Astrocyte of the cerebellum (primary cell): Measurements from ENCODE around the gene ADAMTS2.

Experiments
- DNase-seq: peaks from one replicate; pipeline ENCODE4 v3.0.0-alpha.2; 2011; ENCODE audit warnings: low read depth
- H3K4me3 ChIP-seq: 2 replicates; pipeline ENCODE4 v1.5.1; 2011; ENCODE audit warnings: mild to moderate bottlenecking, low read depth, low read length, moderate library complexity
- in situ Hi-C: cut with HindIII; loops from 2 replicates; pipeline ENCODE4 v1.10.0; 2017; ENCODE audit warnings: low sequenced_read_pairs
- TF ChIP-seq, protein P1 (sequence below): IDR thresholded peaks from 2 replicates; pipeline ENCODE4 v1.5.1; 2012; ENCODE audit warnings: low read length, low read depth, moderate library complexity, mild to moderate bottlenecking; ENCODE audit errors: missing control alignments

Gene ADAMTS2

GRCh38 chr5:179250561-179251225, 94.6 kb downstream of the ADAMTS2 start:
- TF ChIP-seq, protein P1, sequence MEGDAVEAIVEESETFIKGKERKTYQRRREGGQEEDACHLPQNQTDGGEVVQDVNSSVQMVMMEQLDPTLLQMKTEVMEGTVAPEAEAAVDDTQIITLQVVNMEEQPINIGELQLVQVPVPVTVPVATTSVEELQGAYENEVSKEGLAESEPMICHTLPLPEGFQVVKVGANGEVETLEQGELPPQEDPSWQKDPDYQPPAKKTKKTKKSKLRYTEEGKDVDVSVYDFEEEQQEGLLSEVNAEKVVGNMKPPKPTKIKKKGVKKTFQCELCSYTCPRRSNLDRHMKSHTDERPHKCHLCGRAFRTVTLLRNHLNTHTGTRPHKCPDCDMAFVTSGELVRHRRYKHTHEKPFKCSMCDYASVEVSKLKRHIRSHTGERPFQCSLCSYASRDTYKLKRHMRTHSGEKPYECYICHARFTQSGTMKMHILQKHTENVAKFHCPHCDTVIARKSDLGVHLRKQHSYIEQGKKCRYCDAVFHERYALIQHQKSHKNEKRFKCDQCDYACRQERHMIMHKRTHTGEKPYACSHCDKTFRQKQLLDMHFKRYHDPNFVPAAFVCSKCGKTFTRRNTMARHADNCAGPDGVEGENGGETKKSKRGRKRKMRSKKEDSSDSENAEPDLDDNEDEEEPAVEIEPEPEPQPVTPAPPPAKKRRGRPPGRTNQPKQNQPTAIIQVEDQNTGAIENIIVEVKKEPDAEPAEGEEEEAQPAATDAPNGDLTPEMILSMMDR, result no peak
- in situ Hi-C loops, result no loop called here
- no peak for DNase-seq
- no peak overlapping the region for H3K4me3 ChIP-seq

DNA sequence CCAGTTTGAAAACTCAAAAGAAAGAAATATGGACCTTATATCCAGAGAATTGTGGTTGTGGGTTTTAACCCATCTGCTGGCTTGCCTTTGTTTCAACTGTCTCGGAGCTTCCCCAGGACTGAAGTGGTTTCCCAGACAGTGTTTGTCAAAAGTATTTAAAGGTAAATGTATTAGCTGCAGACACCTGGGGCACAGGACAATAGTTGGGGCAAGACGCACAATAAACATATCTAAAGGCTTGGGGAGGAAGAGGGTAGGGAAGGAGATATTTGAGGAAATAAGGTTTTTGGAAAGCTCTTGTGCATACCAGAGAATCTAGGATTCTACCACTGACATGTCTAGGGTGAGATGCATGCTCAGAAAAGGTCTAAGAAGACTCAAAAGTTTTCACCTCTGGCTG, 99.0 kb downstream of the ADAMTS2 start:
- no peak overlapping the region for H3K4me3 ChIP-seq
- in situ Hi-C loops, result no loop called here
- DNase-seq, result no peak
- TF ChIP-seq, protein P1, result no peak

GRCh38 chr5:179245031-179245430, 100.2 kb downstream of the ADAMTS2 start:
- DNase-seq, result no peak
- H3K4me3 ChIP-seq, result no peak overlapping the region
- in situ Hi-C loops, result no loop called here
- TF ChIP-seq, protein P1, result no peak

- no peak overlapping the region for H3K4me3 ChIP-seq
- no peak for DNase-seq
- in situ Hi-C loops, result no loop called here
- TF ChIP-seq, protein P1, result no peak
These were observed 101.2 kb downstream of the ADAMTS2 start for GRCh38 chr5:179244044-179244443.

- in situ Hi-C loops, result no loop called here
- no peak for DNase-seq
- no peak overlapping the region for H3K4me3 ChIP-seq
- TF ChIP-seq, protein P1, result no peak
These were observed 101.9 kb downstream of the ADAMTS2 start for GRCh38 chr5:179243333-179243732.

- no peak for DNase-seq
- TF ChIP-seq, protein P1, result no peak
- in situ Hi-C loops, result no loop called here
- no peak overlapping the region for H3K4me3 ChIP-seq
These were observed 102.6 kb downstream of the ADAMTS2 start for GRCh38 chr5:179242676-179243075.
